Keratinocyte (primary cell): Measurements from ENCODE around the gene RNF6. TPM values are rescaled to one million over a fixed set of nuclear protein-coding genes. Genes with fewer than 3 reads are reported as not detected.

Experiments
- DNase-seq: peaks from one replicate; pipeline ENCODE4 v3.0.0-alpha.2; 2011; ENCODE audit warnings: low read depth, missing footprints, low spot score
- FAIRE-seq: peaks from 2 replicates; lab custom pipeline; 2011; peaks lifted over from hg19 to GRCh38; lab: Jason Lieb, UNC
- H2AFZ ChIP-seq: 2 replicates; pipeline ENCODE4 v1.6.0; 2012; ENCODE audit warnings: low read length, control low read depth, inconsistent platforms; ENCODE audit not compliant: control insufficient read depth
- H3K27ac ChIP-seq: 2 replicates; pipeline ENCODE4 v1.5.1; 2011; ENCODE audit warnings: low read length; ENCODE audit not compliant: control insufficient read depth, insufficient read depth
- H3K27me3 ChIP-seq: 3 replicates; pipeline ENCODE4 v1.6.0; 2011; ENCODE audit warnings: low read length; ENCODE audit not compliant: control insufficient read depth, insufficient read depth; ENCODE audit errors: extremely low read depth
- H3K36me3 ChIP-seq, 2 experiments: 2 replicates in 1 of 2; 3 replicates in 1 of 2; pipeline ENCODE4 v1.5.1; 2011; ENCODE audit warnings: low read length in 2 of 2, mild to moderate bottlenecking in 1 of 2; ENCODE audit not compliant: control insufficient read depth in 2 of 2, insufficient read depth in 2 of 2; ENCODE audit errors: extremely low read depth in 1 of 2
- H3K4me1 ChIP-seq: 3 replicates; pipeline ENCODE4 v1.5.1; 2011; ENCODE audit warnings: low read length; ENCODE audit not compliant: control insufficient read depth, insufficient read depth; ENCODE audit errors: extremely low read depth
- H3K4me2 ChIP-seq: 3 replicates; pipeline ENCODE4 v1.6.0; 2011; ENCODE audit warnings: low read depth, low read length; ENCODE audit not compliant: control insufficient read depth, insufficient read depth; ENCODE audit errors: extremely low read depth
- H3K4me3 ChIP-seq, 3 experiments: fragments of 200-600 bp in 1 of 3; sonication (generic) in 1 of 3; 2 replicates in 2 of 3; 3 replicates in 1 of 3; pipeline ENCODE4 v1.5.1; 2011 to 2016; ENCODE audit warnings: low read length in 3 of 3, mild to moderate bottlenecking in 3 of 3, control low read depth in 2 of 3, inconsistent platforms in 1 of 3, low read depth in 1 of 3, mixed read lengths in 1 of 3, mixed run types in 1 of 3, moderate library complexity in 1 of 3; ENCODE audit not compliant: control insufficient read depth in 2 of 3, insufficient read depth in 2 of 3; ENCODE audit errors: extremely low read depth in 1 of 3
- H3K79me2 ChIP-seq: 2 replicates; pipeline ENCODE4 v1.6.0; 2012; ENCODE audit warnings: low read length; ENCODE audit not compliant: control insufficient read depth, insufficient read depth
- H3K9ac ChIP-seq: 3 replicates; pipeline ENCODE4 v1.6.0; 2011; ENCODE audit warnings: low read length; ENCODE audit not compliant: control insufficient read depth, insufficient read depth; ENCODE audit errors: extremely low read depth
- H3K9me1 ChIP-seq: 3 replicates; pipeline ENCODE4 v1.6.0; 2011; ENCODE audit warnings: low read length; ENCODE audit not compliant: control insufficient read depth, insufficient read depth; ENCODE audit errors: extremely low read depth
- H3K9me3 ChIP-seq: 2 replicates; pipeline ENCODE4 v1.5.1; 2012; ENCODE audit warnings: low read depth, low read length; ENCODE audit not compliant: control insufficient read depth
- H4K20me1 ChIP-seq: 3 replicates; pipeline ENCODE4 v1.6.0; 2011; ENCODE audit warnings: low read length; ENCODE audit not compliant: control insufficient read depth, insufficient read depth; ENCODE audit errors: extremely low read depth
- EZH2 ChIP-seq: IDR thresholded peaks from one replicate; pipeline ENCODE4 v1.6.1; 2012; ENCODE audit warnings: inconsistent platforms, mild to moderate bottlenecking, low read length, moderate library complexity
- dilution Hi-C: fragments of 300-500 bp; cut with MboI; formaldehyde crosslinking; loops from one replicate; pipeline ENCODE4 v1.7.0; 2020; ENCODE audit warnings: low sequenced_read_pairs; ENCODE audit not compliant: extremely low pct_ligation_motif_present
- polyA plus RNA-seq, 5 experiments: library from polyadenylated mRNA; depleted of rRNA in 3 of 5; stranded (reverse) in 3 of 5; stranded (forward) in 1 of 5; unstranded in 1 of 5; fragments of >200 nt; gene quantifications; 1 replicate in 1 of 5; 2 replicates in 3 of 5; 3 replicates in 1 of 5; pipeline versions ENCODE4 v1.2.1 to v1.2.3, GENCODE V29; 2011 to 2012; ENCODE audit warnings: missing spikeins in 2 of 5, low read depth in 1 of 5, low replicate concordance in 1 of 5
- TF ChIP-seq, protein P1 (sequence below), 3 experiments: IDR thresholded peaks in 1 of 3; conservative IDR thresholded peaks in 1 of 3; optimal IDR thresholded peaks in 1 of 3; 2 replicates in 2 of 3; 3 replicates in 1 of 3; pipeline versions ENCODE3 to v1.5.1; 2011; ENCODE audit warnings: low read length in 3 of 3, mild to moderate bottlenecking in 3 of 3, moderate library complexity in 2 of 3, control low read depth in 1 of 3, inconsistent platforms in 1 of 3; ENCODE audit not compliant: insufficient read depth in 2 of 3; ENCODE audit errors: extremely low read depth in 1 of 3

RNF6 gene
- polyA plus RNA-seq, 1 donor (not counting 4 experiments of a cell fraction or from before 2014, with no cell fraction given), result 48.7 TPM

- no peak overlapping the region for H3K4me2 ChIP-seq
- H3K4me3 ChIP-seq, result no peak overlapping the region
- H3K79me2 ChIP-seq, result no peaks in the 10 kb centered on the region
- H3K9ac ChIP-seq, result no peak overlapping the region
- H4K20me1 ChIP-seq, result no peaks in the 10 kb centered on the region
- H3K27ac ChIP-seq, result no peak overlapping the region
- DNase-seq, result no peak
- H3K4me1 ChIP-seq, result no peaks in the 10 kb centered on the region
- dilution Hi-C loops, result no loop called here
- no peak overlapping the region for H2AFZ ChIP-seq
- no peaks in the 10 kb centered on the region for H3K36me3 ChIP-seq
- no peaks in the 10 kb centered on the region for H3K9me1 ChIP-seq
- TF ChIP-seq EZH2, result no peak
- TF ChIP-seq, protein P1, sequence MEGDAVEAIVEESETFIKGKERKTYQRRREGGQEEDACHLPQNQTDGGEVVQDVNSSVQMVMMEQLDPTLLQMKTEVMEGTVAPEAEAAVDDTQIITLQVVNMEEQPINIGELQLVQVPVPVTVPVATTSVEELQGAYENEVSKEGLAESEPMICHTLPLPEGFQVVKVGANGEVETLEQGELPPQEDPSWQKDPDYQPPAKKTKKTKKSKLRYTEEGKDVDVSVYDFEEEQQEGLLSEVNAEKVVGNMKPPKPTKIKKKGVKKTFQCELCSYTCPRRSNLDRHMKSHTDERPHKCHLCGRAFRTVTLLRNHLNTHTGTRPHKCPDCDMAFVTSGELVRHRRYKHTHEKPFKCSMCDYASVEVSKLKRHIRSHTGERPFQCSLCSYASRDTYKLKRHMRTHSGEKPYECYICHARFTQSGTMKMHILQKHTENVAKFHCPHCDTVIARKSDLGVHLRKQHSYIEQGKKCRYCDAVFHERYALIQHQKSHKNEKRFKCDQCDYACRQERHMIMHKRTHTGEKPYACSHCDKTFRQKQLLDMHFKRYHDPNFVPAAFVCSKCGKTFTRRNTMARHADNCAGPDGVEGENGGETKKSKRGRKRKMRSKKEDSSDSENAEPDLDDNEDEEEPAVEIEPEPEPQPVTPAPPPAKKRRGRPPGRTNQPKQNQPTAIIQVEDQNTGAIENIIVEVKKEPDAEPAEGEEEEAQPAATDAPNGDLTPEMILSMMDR (optimal IDR thresholded peaks at IDR 0.05 in 1 of 3, IDR thresholded peaks at IDR 0.05 in 1 of 3, conservative IDR thresholded peaks at IDR 0.05 in 1 of 3; ENCODE audit: extremely low read depth in 1 of 3, insufficient read depth in 2 of 3, low read length in 3 of 3), result no peak
- peaks cover 6% of the 10 kb centered on the region for H3K27me3 ChIP-seq
- FAIRE-seq, result no peak
- H3K9me3 ChIP-seq, result no peaks in the 10 kb centered on the region
Measured at GRCh38 chr13:26247608-26248007, 25.5 kb upstream of the RNF6 start.

GRCh38 chr13:26247011-26247410, 24.9 kb upstream of the RNF6 start:
- Histone ChIP-seq H3K27ac (no peak overlapping the region), H3K27me3 (peaks cover 6% of the 10 kb centered on the region), H3K9me1 (no peaks in the 10 kb centered on the region), H3K4me3 (no peak overlapping the region), H3K79me2 (no peaks in the 10 kb centered on the region), H2AFZ (no peak overlapping the region), H4K20me1 (no peaks in the 10 kb centered on the region), H3K9ac (no peak overlapping the region), H3K4me1 (no peaks in the 10 kb centered on the region), H3K9me3 (no peaks in the 10 kb centered on the region), H3K4me2 (no peak overlapping the region), H3K36me3 (no peaks in the 10 kb centered on the region)
- TF ChIP-seq, protein P1 (optimal IDR thresholded peaks at IDR 0.05 in 1 of 3, IDR thresholded peaks at IDR 0.05 in 1 of 3, conservative IDR thresholded peaks at IDR 0.05 in 1 of 3; ENCODE audit: extremely low read depth in 1 of 3, insufficient read depth in 2 of 3, low read length in 3 of 3), result no peak
- TF ChIP-seq EZH2, result no peak
- DNase-seq (no peak), FAIRE-seq (no peak)
- dilution Hi-C loops, result no loop called here
